H9 (cell line): ENCODE results near the gene QSOX1. TPM values are rescaled to one million over a fixed set of nuclear protein-coding genes. Genes with fewer than 3 reads are reported as not detected.
A peak's percentile ranks its signal among the peaks of the same experiment; 100 is the strongest.

ENCODE experiments used
- DNase-seq: peaks from one replicate; pipeline ENCODE4 v3.0.0-alpha.2; 2017
- H2AFZ ChIP-seq: one replicate; pipeline ENCODE4 v1.6.1; 2013; ENCODE audit warnings: mild to moderate bottlenecking, low read length, control low read depth, moderate library complexity
- H2AK5ac ChIP-seq: 2 replicates; pipeline ENCODE4 v1.6.1; 2013; ENCODE audit warnings: low read length, control low read depth, mixed read lengths; ENCODE audit not compliant: insufficient read length
- H2BK120ac ChIP-seq: one replicate; pipeline ENCODE4 v1.6.1; 2013; ENCODE audit warnings: low read depth, mild to moderate bottlenecking, low read length, control low read depth, inconsistent platforms; ENCODE audit not compliant: poor library complexity, severe bottlenecking
- H2BK12ac ChIP-seq: 2 replicates; pipeline ENCODE4 v1.6.1; 2013; ENCODE audit warnings: low read length, control low read depth, mixed read lengths, low read depth; ENCODE audit not compliant: insufficient read length
- H2BK15ac ChIP-seq: 2 replicates; pipeline ENCODE4 v1.6.1; 2013; ENCODE audit warnings: low read depth, low read length, control low read depth
- H2BK20ac ChIP-seq: one replicate; pipeline ENCODE4 v1.6.1; 2013; ENCODE audit warnings: low read depth, mild to moderate bottlenecking, low read length, control low read depth, inconsistent platforms; ENCODE audit not compliant: poor library complexity, severe bottlenecking
- H2BK5ac ChIP-seq: 2 replicates; pipeline ENCODE4 v1.6.1; 2013; ENCODE audit warnings: low read length, control low read depth, mixed read lengths; ENCODE audit not compliant: insufficient read length
- H3K14ac ChIP-seq: 2 replicates; pipeline ENCODE4 v1.6.1; 2013; ENCODE audit warnings: low read length, control low read depth; ENCODE audit not compliant: insufficient read depth
- H3K18ac ChIP-seq: 2 replicates; pipeline ENCODE4 v1.6.1; 2013; ENCODE audit warnings: low read depth, mild to moderate bottlenecking, mixed read lengths, low read length, control low read depth; ENCODE audit not compliant: insufficient read length
- H3K23ac ChIP-seq: 2 replicates; pipeline ENCODE4 v1.6.1; 2013; ENCODE audit warnings: low read length, control low read depth, mixed read lengths, low read depth; ENCODE audit not compliant: insufficient read length
- H3K23me2 ChIP-seq: 2 replicates; pipeline ENCODE4 v1.6.1; 2013; ENCODE audit warnings: low read depth, mild to moderate bottlenecking, mixed read lengths, low read length, control low read depth; ENCODE audit not compliant: insufficient read length, poor library complexity, severe bottlenecking
- H3K27ac ChIP-seq: 2 replicates; pipeline ENCODE4 v1.5.1; 2013; ENCODE audit warnings: low read length, control low read depth, mixed read lengths, low read depth; ENCODE audit not compliant: insufficient read length
- H3K27me3 ChIP-seq: 2 replicates; pipeline ENCODE4 v1.6.1; 2013; ENCODE audit warnings: low read length, control low read depth, inconsistent platforms; ENCODE audit not compliant: insufficient read depth
- H3K4ac ChIP-seq: 2 replicates; pipeline ENCODE4 v1.6.1; 2013; ENCODE audit warnings: low read depth, mild to moderate bottlenecking, control low read depth, inconsistent platforms, low read length, moderate library complexity
- H3K4me1 ChIP-seq: 2 replicates; pipeline ENCODE4 v1.6.1; 2013; ENCODE audit warnings: low read length, control low read depth, inconsistent platforms; ENCODE audit not compliant: insufficient read depth
- H3K4me2 ChIP-seq: 2 replicates; pipeline ENCODE4 v1.6.1; 2013; ENCODE audit warnings: low read length, control low read depth, mixed read lengths; ENCODE audit not compliant: insufficient read length, insufficient read depth
- H3K56ac ChIP-seq: 2 replicates; pipeline ENCODE4 v1.6.1; 2013; ENCODE audit warnings: low read depth, mild to moderate bottlenecking, mixed read lengths, low read length, control low read depth; ENCODE audit not compliant: insufficient read length
- H3K79me1 ChIP-seq: 2 replicates; pipeline ENCODE4 v1.6.1; 2013; ENCODE audit warnings: low read depth, mild to moderate bottlenecking, moderate library complexity, low read length, control low read depth, inconsistent platforms; ENCODE audit not compliant: insufficient read depth, poor library complexity, severe bottlenecking
- H3K79me2 ChIP-seq: 2 replicates; pipeline ENCODE4 v1.6.1; 2013; ENCODE audit warnings: low read length, control low read depth, inconsistent platforms; ENCODE audit not compliant: insufficient read depth
- H3K9ac ChIP-seq: 2 replicates; pipeline ENCODE4 v1.6.1; 2013; ENCODE audit warnings: low read length, control low read depth, mixed read lengths; ENCODE audit not compliant: insufficient read length; ENCODE audit errors: extremely low read depth
- H3K9me3 ChIP-seq: one replicate; pipeline ENCODE4 v1.6.1; 2013; ENCODE audit warnings: low read depth, low read length, inconsistent platforms; ENCODE audit not compliant: control insufficient read depth
- H3T11ph ChIP-seq: one replicate; pipeline ENCODE4 v1.6.1; 2013; ENCODE audit warnings: mild to moderate bottlenecking, low read length, control low read depth, inconsistent platforms
- H4K20me1 ChIP-seq: one replicate; pipeline ENCODE4 v1.6.1; 2013; ENCODE audit not compliant: control insufficient read depth, insufficient read length, insufficient read depth
- H4K5ac ChIP-seq: 2 replicates; pipeline ENCODE4 v1.6.1; 2013; ENCODE audit warnings: low read depth, mild to moderate bottlenecking, mixed read lengths, low read length, control low read depth; ENCODE audit not compliant: insufficient read length
- H4K8ac ChIP-seq: replicated peaks from 2 replicates; pipeline ENCODE4 v1.6.1; 2013; ENCODE audit warnings: low read length, control low read depth, mixed read lengths, low read depth; ENCODE audit not compliant: insufficient read length
- H4K91ac ChIP-seq: 2 replicates; pipeline ENCODE4 v1.6.1; 2013; ENCODE audit warnings: low read depth, mild to moderate bottlenecking, moderate library complexity, mixed read lengths, low read length, control low read depth; ENCODE audit not compliant: insufficient read length
- H3K27ac Mint-ChIP-seq, 3 experiments: 2 replicates in 2 of 3; 3 replicates in 1 of 3; pipeline ENCODE4 v1.8.0; 2020 to 2021; ENCODE audit warnings: mixed read lengths in 3 of 3, mild to moderate bottlenecking in 1 of 3, moderate library complexity in 1 of 3
- H3K27me3 Mint-ChIP-seq: 2 replicates; pipeline ENCODE4 v1.8.0; 2021; ENCODE audit warnings: low read depth, mild to moderate bottlenecking, moderate library complexity, mixed read lengths
- H3K36me3 Mint-ChIP-seq, 3 experiments: 2 replicates in 2 of 3; 3 replicates in 1 of 3; pipeline ENCODE4 v1.8.0; 2020 to 2021; ENCODE audit warnings: low read depth in 3 of 3, mixed read lengths in 3 of 3; ENCODE audit not compliant: insufficient read depth in 1 of 3
- H3K4me1 Mint-ChIP-seq, 2 experiments: 2 replicates each; pipeline ENCODE4 v1.8.0; 2020; ENCODE audit warnings: mixed read lengths in 2 of 2
- H3K4me3 Mint-ChIP-seq, 2 experiments: 2 replicates in 1 of 2; 3 replicates in 1 of 2; pipeline ENCODE4 v1.8.0; 2020 to 2021; ENCODE audit warnings: mild to moderate bottlenecking in 2 of 2, mixed read lengths in 2 of 2, moderate library complexity in 1 of 2
- H3K9me3 Mint-ChIP-seq, 2 experiments: 2 replicates in 1 of 2; 3 replicates in 1 of 2; pipeline ENCODE4 v1.8.0; 2020; ENCODE audit warnings: mild to moderate bottlenecking in 2 of 2, mixed read lengths in 2 of 2, moderate library complexity in 1 of 2
- CTCF ChIP-seq: fragments of 200-600 bp; sonication (generic); conservative IDR thresholded peaks from 3 replicates; pipeline ENCODE4 v1.8.0; 2021; ENCODE audit warnings: antibody characterized with exemption, mild to moderate bottlenecking
- WGBS: extraction: QIAGEN DNeasy Blood & Tissue Kit; methylation state at CpG from one replicate; pipeline ENCODE4 v1.1.7; 2013; ENCODE audit warnings: missing lambda C conversion rate, low lambda C conversion rate, mixed read lengths; ENCODE audit not compliant: insufficient read length; ENCODE audit errors: extremely low coverage; 5-methylcytosine and 5-hydroxymethylcytosine counted together
- total RNA-seq: library from RNA; stranded (reverse); gene quantifications from 2 replicates; pipeline ENCODE4 v1.2.1, GENCODE V29; 2021

The QSOX1 gene
- total RNA-seq, 1 experiment from 2014 or later: 79.2 TPM

DNA sequence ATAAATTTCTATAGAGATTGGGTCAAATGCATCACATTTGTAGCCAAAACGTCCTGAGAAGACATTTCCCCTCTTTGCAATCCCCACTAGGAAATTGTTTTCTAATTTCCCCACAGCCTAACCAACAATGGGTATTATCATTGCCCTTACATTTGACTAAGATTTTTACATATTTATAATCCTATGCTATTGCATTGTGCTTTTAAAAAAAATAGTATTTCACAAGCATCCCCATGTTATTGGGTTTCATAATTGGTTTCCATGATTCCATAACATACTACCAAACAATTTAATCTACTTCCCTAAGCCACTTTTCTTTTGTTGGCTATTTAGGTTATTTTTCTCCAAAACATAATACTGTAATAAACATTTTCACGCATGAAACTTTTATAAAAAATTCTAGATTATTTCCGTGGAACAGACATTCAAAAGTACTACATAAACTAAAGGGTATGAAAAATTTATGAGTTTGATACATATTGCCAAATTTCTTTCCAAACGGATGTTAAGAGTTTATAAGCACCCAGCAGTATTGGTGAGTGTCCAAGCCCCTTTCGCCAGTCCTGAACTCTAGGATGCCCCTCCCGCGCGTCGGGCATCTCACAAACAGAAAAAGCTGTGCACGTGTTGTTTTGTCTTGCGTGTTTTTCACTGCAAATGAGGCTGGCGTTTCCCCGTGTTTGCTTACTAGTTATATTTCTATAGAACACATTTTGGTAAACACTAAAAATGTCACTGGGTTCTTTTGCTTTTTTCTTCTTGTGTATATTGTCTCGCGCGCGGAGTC, 73.4 kb downstream of the QSOX1 start:
- Histone ChIP-seq H3K18ac (no peak overlapping the region), H3K9me3 (no peaks in the 10 kb centered on the region), H2AK5ac (no peak overlapping the region), H2BK120ac (no peak overlapping the region), H3K14ac (no peak overlapping the region), H4K91ac (no peak overlapping the region), H3K9ac (no peak overlapping the region), H4K8ac (no peak overlapping the region), H2BK12ac (no peak overlapping the region), H2BK20ac (no peak overlapping the region), H3K79me2 (no peaks in the 10 kb centered on the region), H3K4ac (no peak overlapping the region), H3K27me3 (peaks cover 39% of the 10 kb centered on the region), H3K23me2 (peaks cover 19% of the 10 kb centered on the region), H4K20me1 (no peaks in the 10 kb centered on the region), H3K79me1 (no peaks in the 10 kb centered on the region), H3K56ac (no peak overlapping the region), H3K23ac (no peak overlapping the region), H4K5ac (no peak overlapping the region), H3K4me2 (peak overlapping the region; percentile 76), H2AFZ (no peak overlapping the region), H2BK5ac (no peak overlapping the region), H3K27ac (no peak overlapping the region), H2BK15ac (no peak overlapping the region), H3T11ph (no peak overlapping the region), H3K4me1 (peaks cover 12% of the 10 kb centered on the region; the same call in 1 of the 2 replicates)
- peaks cover 0 to 2% (median 0%) of the 10 kb centered on the region in 3 experiments; a peak in 1 of 7 replicates for H3K36me3 Mint-ChIP-seq
- H3K27ac Mint-ChIP-seq: no peak overlapping the region
- peaks cover 19 to 32% of the 10 kb centered on the region in 2 experiments for H3K4me1 Mint-ChIP-seq
- peak overlapping the region in 1 of 2 experiments; percentile 83; a peak in 4 of 5 replicates for H3K4me3 Mint-ChIP-seq
- no peak for DNase-seq
- TF ChIP-seq CTCF: no peak
- no CpG with 5 or more reads among the region's 17 CpGs for WGBS
- peaks cover 93% of the 10 kb centered on the region for H3K27me3 Mint-ChIP-seq
- peaks cover 3 to 5% of the 10 kb centered on the region in 2 experiments; a peak in 3 of 5 replicates for H3K9me3 Mint-ChIP-seq
